ENCODE data around the gene PRDM16.

DNA sequence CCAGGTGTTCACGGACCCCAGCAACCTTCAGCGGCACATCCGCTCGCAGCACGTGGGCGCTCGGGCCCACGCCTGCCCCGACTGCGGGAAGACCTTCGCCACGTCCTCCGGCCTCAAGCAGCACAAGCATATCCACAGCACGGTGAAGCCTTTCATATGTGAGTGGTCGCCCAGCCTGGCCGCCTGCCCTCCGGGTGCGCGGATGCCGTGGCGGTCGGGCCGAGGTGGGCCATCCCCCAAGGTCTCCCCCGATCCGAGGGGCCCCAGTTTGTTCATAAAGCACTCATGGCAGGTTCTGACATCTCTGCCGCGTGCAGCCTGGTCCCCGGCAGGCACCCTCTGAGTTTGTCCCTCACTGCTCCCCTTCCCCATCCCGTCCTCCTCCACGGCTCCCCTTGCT, 336.5 kb downstream of the PRDM16 start:
- TF ChIP-seq CTCF (conservative IDR thresholded peaks at IDR 0.05) (no peak), ZFX (IDR thresholded peaks at IDR 0.05) (no peak)

Measured in C4-2B (cell line).